Ishikawa (cell line): Measurements from ENCODE around the gene PPID.

ENCODE experiments used
- CEBPB ChIP-seq: IDR thresholded peaks from 2 replicates; pipeline ENCODE4 v1.6.1; 2012
- CREB1 ChIP-seq: IDR thresholded peaks from 2 replicates; pipeline ENCODE4 v1.6.1; 2012; ENCODE audit warnings: low read depth
- EGR1 ChIP-seq: IDR thresholded peaks from 2 replicates; pipeline ENCODE4 v1.6.1; 2012
- EP300 ChIP-seq: IDR thresholded peaks from 2 replicates; pipeline ENCODE4 v1.6.1; 2012; ENCODE audit warnings: borderline replicate concordance
- FOXM1 ChIP-seq: IDR thresholded peaks from 2 replicates; pipeline ENCODE4 v1.6.1; 2012; ENCODE audit warnings: low read depth, borderline replicate concordance
- MAX ChIP-seq: IDR thresholded peaks from 2 replicates; pipeline ENCODE4 v1.6.1; 2012
- NFIC ChIP-seq: IDR thresholded peaks from 2 replicates; pipeline ENCODE4 v1.6.1; 2012
- RAD21 ChIP-seq: IDR thresholded peaks from 2 replicates; pipeline ENCODE4 v1.6.1; 2012; ENCODE audit warnings: low read depth
- REST ChIP-seq: IDR thresholded peaks from 2 replicates; pipeline ENCODE4 v1.6.1; 2012; ENCODE audit warnings: low read depth, mild to moderate bottlenecking
- TAF1 ChIP-seq: IDR thresholded peaks from 2 replicates; pipeline ENCODE4 v1.6.1; 2012; ENCODE audit warnings: low read depth, mild to moderate bottlenecking
- TCF12 ChIP-seq: IDR thresholded peaks from 2 replicates; pipeline ENCODE4 v1.6.1; 2012; ENCODE audit warnings: low read depth
- TEAD4 ChIP-seq: IDR thresholded peaks from 2 replicates; pipeline ENCODE4 v1.6.1; 2012
- USF1 ChIP-seq: IDR thresholded peaks from 2 replicates; pipeline ENCODE4 v1.6.1; 2012
- YY1 ChIP-seq: IDR thresholded peaks from 2 replicates; pipeline ENCODE4 v1.6.1; 2012; ENCODE audit warnings: low read depth
- ZBTB7A ChIP-seq: IDR thresholded peaks from 2 replicates; pipeline ENCODE4 v1.6.1; 2012; ENCODE audit warnings: low read depth

The PPID gene

GRCh38 chr4:158688813-158689212 is 34.4 kb downstream of the PPID start:
- TF ChIP-seq TEAD4 (no peak), CREB1 (no peak), RAD21 (no peak), NFIC (no peak), FOXM1 (no peak), EP300 (no peak), ZBTB7A (no peak), MAX (no peak), EGR1 (no peak), TAF1 (no peak)

- TF ChIP-seq REST = no peak
- TF ChIP-seq FOXM1 = no peak
- no peak for TF ChIP-seq EP300
- TF ChIP-seq YY1 = no peak
- no peak for TF ChIP-seq USF1
- TF ChIP-seq MAX = no peak
- TF ChIP-seq NFIC = no peak
- TF ChIP-seq TAF1 = no peak
- TF ChIP-seq EGR1 = no peak
- no peak for TF ChIP-seq CREB1
- no peak for TF ChIP-seq TEAD4
These were observed 41.1 kb downstream of the PPID start for GRCh38 chr4:158682066-158682465.

GRCh38 chr4:158681629-158682028 is 41.6 kb downstream of the PPID start:
- TF ChIP-seq TEAD4 = no peak
- TF ChIP-seq ZBTB7A = no peak
- TF ChIP-seq EP300 = no peak
- TF ChIP-seq TAF1 = no peak
- TF ChIP-seq MAX = no peak
- no peak for TF ChIP-seq REST
- no peak for TF ChIP-seq TCF12
- no peak for TF ChIP-seq CREB1
- TF ChIP-seq YY1 = no peak
- TF ChIP-seq USF1 = no peak
- TF ChIP-seq NFIC = no peak
- no peak for TF ChIP-seq CEBPB
- TF ChIP-seq FOXM1 = no peak
- TF ChIP-seq EGR1 = no peak
- TF ChIP-seq RAD21 = no peak

GRCh38 chr4:158678767-158679166 is 44.4 kb downstream of the PPID start:
- no peak for TF ChIP-seq TAF1
- no peak for TF ChIP-seq CREB1
- no peak for TF ChIP-seq RAD21
- no peak for TF ChIP-seq REST
- no peak for TF ChIP-seq YY1
- no peak for TF ChIP-seq EP300
- TF ChIP-seq ZBTB7A = no peak
- no peak for TF ChIP-seq TCF12
- TF ChIP-seq NFIC = no peak
- no peak for TF ChIP-seq FOXM1
- no peak for TF ChIP-seq TEAD4
- TF ChIP-seq EGR1 = no peak
- TF ChIP-seq CEBPB = no peak
- TF ChIP-seq USF1 = no peak
- no peak for TF ChIP-seq MAX
